Activated CD4-positive, CD25-positive, alpha-beta regulatory T cell treated with anti-CD3 and anti-CD28 coated beads, Interleukin-2, amount 50 U/mL, for 72 hours (primary cell): ENCODE measurements around the gene CREB3.

Experiments
- DNase-seq: peaks from one replicate; pipeline ENCODE4 v3.0.0; 2021

CREB3 gene

GRCh38 chr9:35702696-35703095 lies 29.8 kb upstream of the CREB3 start:
- no peak for DNase-seq

GRCh38 chr9:35703906-35704672 lies 28.4 kb upstream of the CREB3 start:
- DNase-seq, result no peak

GRCh38 chr9:35705372-35705771 lies 27.1 kb upstream of the CREB3 start:
- no peak for DNase-seq

- DNase-seq, result no peak
These were observed 26.5 kb upstream of the CREB3 start for GRCh38 chr9:35705836-35706430.

- DNase-seq, result no peak
These were observed 25.5 kb upstream of the CREB3 start for GRCh38 chr9:35706951-35707350.

- DNase-seq, result no peak
These were observed 24.3 kb upstream of the CREB3 start for GRCh38 chr9:35708146-35708545.

- no peak for DNase-seq
These were observed 21.5 kb upstream of the CREB3 start for GRCh38 chr9:35710818-35711500.

GRCh38 chr9:35711501-35712428 lies 20.7 kb upstream of the CREB3 start:
- no peak for DNase-seq

- no peak for DNase-seq
These were observed 19.6 kb upstream of the CREB3 start for GRCh38 chr9:35712762-35713400.

GRCh38 chr9:35713578-35713977 lies 18.9 kb upstream of the CREB3 start:
- no peak for DNase-seq

- no peak for DNase-seq
These were observed 18.3 kb upstream of the CREB3 start for GRCh38 chr9:35714123-35714522.

GRCh38 chr9:35714579-35715252 lies 17.8 kb upstream of the CREB3 start:
- DNase-seq, result no peak

- DNase-seq, result no peak
These were observed 16.2 kb upstream of the CREB3 start for GRCh38 chr9:35716230-35716629.

GRCh38 chr9:35717132-35717870 lies 15.2 kb upstream of the CREB3 start:
- DNase-seq, result no peak

GRCh38 chr9:35718721-35719511 lies 13.6 kb upstream of the CREB3 start:
- no peak for DNase-seq

- no peak for DNase-seq
These were observed 12.9 kb upstream of the CREB3 start for GRCh38 chr9:35719546-35719945.

- no peak for DNase-seq
These were observed 9.0 kb upstream of the CREB3 start for GRCh38 chr9:35723426-35723825.

- DNase-seq, result no peak
These were observed 8.6 kb upstream of the CREB3 start for GRCh38 chr9:35723908-35724307.

- DNase-seq, result no peak
These were observed 7.1 kb upstream of the CREB3 start for GRCh38 chr9:35725362-35725761.

- no peak for DNase-seq
These were observed 5.5 kb upstream of the CREB3 start for GRCh38 chr9:35726931-35727330.
